ENCODE measurements around the gene IL2RA.

GRCh38 chr10:6046773-6047611 is 15.2 kb downstream of the IL2RA start:
- TF ChIP-seq CTCF (IDR thresholded peaks at IDR 0.05) (no peak), EZH2 (IDR thresholded peaks at IDR 0.05; ENCODE audit: borderline replicate concordance, insufficient read depth, low read depth, low read length, poor library complexity, severe bottlenecking) (no peak)
